ENCODE results near the gene MRPS34. TPM values are rescaled to one million over a fixed set of nuclear protein-coding genes. Genes with fewer than 3 reads are reported as not detected.

The MRPS34 gene
- total RNA-seq, 3 donors from 2014 or later, result 89.1 to 107 (median 91.0) TPM

- Histone ChIP-seq H3K9me3 (no peaks in the 10 kb centered on the region), H3K36me3 (ENCODE audit: low read depth) (no peaks in the 10 kb centered on the region), H3K4me1 (ENCODE audit: low read depth) (no peaks in the 10 kb centered on the region), H3K4me3 (no peak overlapping the region)
- DNase-seq (no peak), ATAC-seq (no peak)
- TF ChIP-seq, protein P1, sequence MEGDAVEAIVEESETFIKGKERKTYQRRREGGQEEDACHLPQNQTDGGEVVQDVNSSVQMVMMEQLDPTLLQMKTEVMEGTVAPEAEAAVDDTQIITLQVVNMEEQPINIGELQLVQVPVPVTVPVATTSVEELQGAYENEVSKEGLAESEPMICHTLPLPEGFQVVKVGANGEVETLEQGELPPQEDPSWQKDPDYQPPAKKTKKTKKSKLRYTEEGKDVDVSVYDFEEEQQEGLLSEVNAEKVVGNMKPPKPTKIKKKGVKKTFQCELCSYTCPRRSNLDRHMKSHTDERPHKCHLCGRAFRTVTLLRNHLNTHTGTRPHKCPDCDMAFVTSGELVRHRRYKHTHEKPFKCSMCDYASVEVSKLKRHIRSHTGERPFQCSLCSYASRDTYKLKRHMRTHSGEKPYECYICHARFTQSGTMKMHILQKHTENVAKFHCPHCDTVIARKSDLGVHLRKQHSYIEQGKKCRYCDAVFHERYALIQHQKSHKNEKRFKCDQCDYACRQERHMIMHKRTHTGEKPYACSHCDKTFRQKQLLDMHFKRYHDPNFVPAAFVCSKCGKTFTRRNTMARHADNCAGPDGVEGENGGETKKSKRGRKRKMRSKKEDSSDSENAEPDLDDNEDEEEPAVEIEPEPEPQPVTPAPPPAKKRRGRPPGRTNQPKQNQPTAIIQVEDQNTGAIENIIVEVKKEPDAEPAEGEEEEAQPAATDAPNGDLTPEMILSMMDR (IDR thresholded peaks at IDR 0.05), result no peak
- intact Hi-C loops (cut with DNase I, micrococcal nuclease), result no loop called here
Observed at GRCh38 chr16:1731603-1732002, 41.3 kb downstream of the MRPS34 start.

DNA sequence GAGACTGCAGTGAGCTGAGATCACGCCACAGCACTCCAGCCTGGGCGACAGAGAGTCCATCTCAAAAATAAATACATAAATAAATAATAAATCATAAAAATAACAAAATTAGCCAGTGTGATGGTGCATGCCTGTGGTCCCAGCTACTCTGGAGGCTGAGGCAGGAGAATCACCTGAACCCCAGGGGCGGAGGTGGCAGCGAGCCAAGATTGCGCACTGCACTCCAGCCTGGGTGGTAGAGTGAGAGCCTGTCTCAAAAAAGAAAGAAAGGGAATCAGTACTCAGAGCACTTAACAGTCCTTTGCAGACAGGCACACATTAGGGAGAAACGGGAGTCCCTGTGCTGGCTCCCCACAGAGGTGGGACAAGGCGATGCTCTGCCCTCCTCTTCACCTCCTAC is 41.9 kb downstream of the MRPS34 start:
- no peak for DNase-seq
- Histone ChIP-seq H3K4me3 (no peak overlapping the region), H3K36me3 (ENCODE audit: low read depth) (no peaks in the 10 kb centered on the region), H3K4me1 (ENCODE audit: low read depth) (no peaks in the 10 kb centered on the region), H3K9me3 (no peaks in the 10 kb centered on the region)
- intact Hi-C loops (cut with DNase I, micrococcal nuclease), result no loop called here
- no peak for ATAC-seq
- TF ChIP-seq, protein P1 (IDR thresholded peaks at IDR 0.05), result no peak

DNA sequence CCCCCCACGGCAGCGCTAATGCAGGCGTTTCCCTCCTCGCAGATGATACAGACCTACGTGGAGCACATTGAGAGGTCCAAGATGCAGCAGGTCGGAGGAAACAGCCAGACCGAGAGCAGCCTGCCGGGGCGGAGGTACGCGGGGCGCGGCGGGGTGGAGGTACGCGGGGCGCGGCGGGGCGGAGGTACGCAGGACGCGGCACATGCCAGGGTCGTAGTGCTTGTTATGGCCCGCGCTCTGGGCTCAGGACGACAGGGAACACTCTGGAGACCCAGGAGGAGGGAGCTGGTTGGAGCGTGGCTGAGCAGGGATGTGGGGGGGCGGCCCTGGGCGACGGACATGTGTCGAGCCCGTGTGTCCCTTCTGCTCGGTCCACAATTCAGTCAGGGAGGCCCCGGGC is 43.5 kb downstream of the MRPS34 start:
- Histone ChIP-seq H3K4me1 (ENCODE audit: low read depth) (no peaks in the 10 kb centered on the region), H3K4me3 (no peak overlapping the region), H3K9me3 (no peaks in the 10 kb centered on the region), H3K36me3 (ENCODE audit: low read depth) (no peaks in the 10 kb centered on the region)
- intact Hi-C loops (cut with DNase I, micrococcal nuclease), result no loop called here
- TF ChIP-seq, protein P1 (IDR thresholded peaks at IDR 0.05), result no peak
- DNase-seq, result no peak
- no peak for ATAC-seq

DNA sequence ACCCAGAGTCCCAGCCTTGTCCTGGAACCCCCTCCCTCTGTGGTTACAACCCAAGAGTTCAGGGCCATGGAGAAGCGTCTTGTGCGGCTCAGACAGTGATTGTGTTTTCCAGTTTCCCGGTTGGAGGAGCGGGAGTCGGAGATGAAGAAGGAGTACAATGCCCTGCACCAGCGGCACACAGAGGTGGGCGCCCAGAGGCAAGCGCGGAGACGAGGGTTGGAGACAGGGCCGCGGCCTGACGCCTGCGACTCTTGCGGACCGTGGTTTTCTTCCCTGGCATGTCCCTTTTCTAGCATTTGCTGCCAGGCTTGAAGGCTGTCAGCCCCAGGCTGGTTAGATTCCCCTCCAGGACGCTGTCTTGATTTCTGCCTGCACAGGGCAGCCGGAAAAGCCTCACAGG is 43.9 kb downstream of the MRPS34 start:
- peaks cover 1% of the 10 kb centered on the region for H3K4me1 ChIP-seq (ENCODE audit: low read depth)
- no peaks in the 10 kb centered on the region for H3K9me3 ChIP-seq
- no peaks in the 10 kb centered on the region for H3K36me3 ChIP-seq (ENCODE audit: low read depth)
- TF ChIP-seq, protein P1 (IDR thresholded peaks at IDR 0.05), result no peak
- DNase-seq (no peak), ATAC-seq (no peak)
- intact Hi-C loops (cut with DNase I, micrococcal nuclease), result no loop called here
- H3K4me3 ChIP-seq, result no peak overlapping the region

GRCh38 chr16:1727651-1728624 is 45.0 kb downstream of the MRPS34 start:
- TF ChIP-seq, protein P1 (IDR thresholded peaks at IDR 0.05), result no peak
- Histone ChIP-seq H3K4me1 (ENCODE audit: low read depth) (peaks cover 11% of the 10 kb centered on the region), H3K4me3 (no peak overlapping the region), H3K36me3 (ENCODE audit: low read depth) (no peaks in the 10 kb centered on the region), H3K9me3 (no peaks in the 10 kb centered on the region)
- intact Hi-C loops (cut with DNase I, micrococcal nuclease), result no loop called here
- DNase-seq (no peak), ATAC-seq (no peak)
